ENCODE data around the gene FPR2. TPM values are rescaled to one million over a fixed set of nuclear protein-coding genes. Genes with fewer than 3 reads are reported as not detected.

Gene FPR2
- total and polyA plus RNA-seq, 2 of the 13 experiments (the other 11 are each of a cell fraction or from before 2014, with no cell fraction given), result not detected

DNA sequence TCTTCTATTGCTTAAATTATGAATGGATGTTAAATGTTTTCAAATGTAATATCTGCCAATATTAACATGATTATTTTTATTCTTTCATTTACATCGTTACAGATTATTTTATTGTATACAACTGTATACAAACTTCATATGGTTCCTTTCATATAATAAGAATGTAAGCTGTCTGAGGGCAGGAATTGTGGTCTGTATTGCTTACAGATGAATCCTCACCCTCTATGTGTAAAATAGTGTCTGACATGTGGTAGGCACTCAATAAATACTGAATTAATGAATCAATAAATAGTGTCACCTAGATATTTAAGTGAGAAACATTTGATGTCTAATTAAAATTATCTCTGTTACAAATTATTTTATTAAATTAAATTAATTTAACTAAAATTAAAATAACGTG, 41.8 kb downstream of the FPR2 start:
- no peak overlapping the region for H2AFZ ChIP-seq (ENCODE audit: low read length)
- H3K4me2 ChIP-seq (ENCODE audit: low read depth, low read length), result no peak overlapping the region
- peaks cover 26% of the 10 kb centered on the region for H3K9me3 ChIP-seq (ENCODE audit: low read length)
- no peak for FAIRE-seq
- H3K79me2 ChIP-seq (ENCODE audit: insufficient read depth, low read length), result no peaks in the 10 kb centered on the region
- POLR2A ChIA-PET, result no interaction called here
- intact Hi-C loops (cut with micrococcal nuclease; ENCODE audit: unreplicated experiment) (no loop called here), in situ Hi-C loops (cut with HindIII; ENCODE audit: extremely low pct_ligation_motif_present, low pct_unique_long_range_greater_than_20kb) (no loop called here)
- CTCF ChIA-PET (ENCODE audit: low intra/inter-chr PET ratio, low total read pairs), result no interaction called here
- TF ChIP-seq POLR2AphosphoS2 (IDR thresholded peaks at IDR 0.05; ENCODE audit: low read depth, low read length), result no peak
- TF ChIP-seq MED1 (CRISPR knock-in tag; IDR thresholded peaks at IDR 0.05), result no peak
- no peak for TF ChIP-seq HHEX (CRISPR knock-in tag; IDR thresholded peaks at IDR 0.05)
- no peak for TF ChIP-seq ZNF839 (CRISPR knock-in tag; IDR thresholded peaks at IDR 0.05; ENCODE audit: borderline replicate concordance)
- no peak for TF ChIP-seq ZBTB21 (CRISPR knock-in tag; IDR thresholded peaks at IDR 0.05)
- no peak for TF ChIP-seq JUNB (CRISPR knock-in tag; IDR thresholded peaks at IDR 0.05; ENCODE audit: borderline replicate concordance)
- no peak for TF ChIP-seq ZNF138 (CRISPR knock-in tag; IDR thresholded peaks at IDR 0.05; ENCODE audit: low read depth)
- no peak for TF ChIP-seq FLYWCH1 (CRISPR knock-in tag; IDR thresholded peaks at IDR 0.05)
- TF ChIP-seq ZNF335 (CRISPR knock-in tag; IDR thresholded peaks at IDR 0.05), result no peak
- TF ChIP-seq AGO1 (IDR thresholded peaks at IDR 0.05; ENCODE audit: low read depth, low read length, poor library complexity, severe bottlenecking), result no peak
- H3K9ac ChIP-seq (ENCODE audit: insufficient read depth, low read depth, low read length), result no peak overlapping the region
- BruUV-seq (replicated peaks), result no TSS peak
- H3K4me1 ChIP-seq (ENCODE audit: insufficient read depth, low read length), result peaks cover 50% of the 10 kb centered on the region
- no peak for ATAC-seq
- no peaks in the 10 kb centered on the region for H3K36me3 ChIP-seq (replicated peaks in 1 of 2; ENCODE audit: control insufficient read depth in 1 of 2, insufficient read depth in 2 of 2, low read length in 2 of 2)
- no peak for DNase-seq (ENCODE audit: low spot score)
- no peak overlapping the region for H3K27ac ChIP-seq (ENCODE audit: extremely low read length, insufficient read depth, low read length)
- H4K20me1 ChIP-seq (ENCODE audit: insufficient read depth, low read length), result no peaks in the 10 kb centered on the region
- WGBS (ENCODE audit: low lambda C conversion rate), result 27% methylated on average over 2 of the region's 2 CpGs
- H3K4me3 ChIP-seq (replicated peaks in 1 of 3; ENCODE audit: insufficient read depth in 1 of 3, low read depth in 2 of 3, low read length in 3 of 3), result no peak overlapping the region
- H3K27me3 ChIP-seq (ENCODE audit: control insufficient read depth in 1 of 2, insufficient read depth in 2 of 2, low read length in 2 of 2), result no peaks in the 10 kb centered on the region

DNA sequence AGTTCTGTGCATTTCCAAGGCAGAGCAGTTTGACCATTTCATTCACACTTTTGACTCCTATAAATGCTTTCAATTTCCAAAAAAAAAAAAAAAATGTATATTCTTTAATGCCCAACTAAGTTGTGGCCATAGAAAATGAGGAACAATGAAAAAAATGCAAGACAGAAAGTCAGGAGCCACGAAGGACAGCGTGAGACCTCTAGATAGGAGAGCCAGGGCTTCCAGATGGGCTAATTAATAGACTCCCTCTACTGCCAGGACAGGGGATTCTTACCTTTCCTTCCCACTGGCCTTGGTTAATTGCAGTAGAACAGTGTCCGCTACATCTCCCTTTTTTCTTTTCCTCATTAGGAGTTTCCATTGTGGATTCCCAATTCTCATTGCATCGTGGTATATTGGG, 42.5 kb downstream of the FPR2 start:
- CTCF ChIA-PET (ENCODE audit: low intra/inter-chr PET ratio, low total read pairs), result no interaction called here
- Histone ChIP-seq H3K4me3 (replicated peaks in 1 of 3; ENCODE audit: insufficient read depth in 1 of 3, low read depth in 2 of 3, low read length in 3 of 3) (no peak overlapping the region), H2AFZ (ENCODE audit: low read length) (no peak overlapping the region), H3K36me3 (replicated peaks in 1 of 2; ENCODE audit: control insufficient read depth in 1 of 2, insufficient read depth in 2 of 2, low read length in 2 of 2) (no peaks in the 10 kb centered on the region), H3K9ac (ENCODE audit: insufficient read depth, low read depth, low read length) (no peak overlapping the region), H3K27ac (ENCODE audit: extremely low read length, insufficient read depth, low read length) (no peak overlapping the region), H3K4me1 (ENCODE audit: insufficient read depth, low read length) (peaks cover 58% of the 10 kb centered on the region), H4K20me1 (ENCODE audit: insufficient read depth, low read length) (no peaks in the 10 kb centered on the region), H3K79me2 (ENCODE audit: insufficient read depth, low read length) (no peaks in the 10 kb centered on the region), H3K9me3 (ENCODE audit: low read length) (peaks cover 26% of the 10 kb centered on the region), H3K27me3 (ENCODE audit: control insufficient read depth in 1 of 2, insufficient read depth in 2 of 2, low read length in 2 of 2) (no peaks in the 10 kb centered on the region), H3K4me2 (ENCODE audit: low read depth, low read length) (no peak overlapping the region)
- intact Hi-C loops (cut with micrococcal nuclease; ENCODE audit: unreplicated experiment), result no loop called here
- no peak for ATAC-seq
- in situ Hi-C loops (cut with HindIII; ENCODE audit: extremely low pct_ligation_motif_present, low pct_unique_long_range_greater_than_20kb), result no loop called here
- BruUV-seq (replicated peaks), result no TSS peak
- WGBS (ENCODE audit: low lambda C conversion rate), result 49% methylated on average over 4 of the region's 4 CpGs
- no peak for FAIRE-seq
- POLR2A ChIA-PET, result no interaction called here
- TF ChIP-seq ZNF772 (CRISPR knock-in tag; IDR thresholded peaks at IDR 0.05), result no peak
- TF ChIP-seq, protein P1, sequence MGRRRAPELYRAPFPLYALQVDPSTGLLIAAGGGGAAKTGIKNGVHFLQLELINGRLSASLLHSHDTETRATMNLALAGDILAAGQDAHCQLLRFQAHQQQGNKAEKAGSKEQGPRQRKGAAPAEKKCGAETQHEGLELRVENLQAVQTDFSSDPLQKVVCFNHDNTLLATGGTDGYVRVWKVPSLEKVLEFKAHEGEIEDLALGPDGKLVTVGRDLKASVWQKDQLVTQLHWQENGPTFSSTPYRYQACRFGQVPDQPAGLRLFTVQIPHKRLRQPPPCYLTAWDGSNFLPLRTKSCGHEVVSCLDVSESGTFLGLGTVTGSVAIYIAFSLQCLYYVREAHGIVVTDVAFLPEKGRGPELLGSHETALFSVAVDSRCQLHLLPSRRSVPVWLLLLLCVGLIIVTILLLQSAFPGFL (CRISPR knock-in tag; IDR thresholded peaks at IDR 0.05), result no peak
- TF ChIP-seq, protein P2, sequence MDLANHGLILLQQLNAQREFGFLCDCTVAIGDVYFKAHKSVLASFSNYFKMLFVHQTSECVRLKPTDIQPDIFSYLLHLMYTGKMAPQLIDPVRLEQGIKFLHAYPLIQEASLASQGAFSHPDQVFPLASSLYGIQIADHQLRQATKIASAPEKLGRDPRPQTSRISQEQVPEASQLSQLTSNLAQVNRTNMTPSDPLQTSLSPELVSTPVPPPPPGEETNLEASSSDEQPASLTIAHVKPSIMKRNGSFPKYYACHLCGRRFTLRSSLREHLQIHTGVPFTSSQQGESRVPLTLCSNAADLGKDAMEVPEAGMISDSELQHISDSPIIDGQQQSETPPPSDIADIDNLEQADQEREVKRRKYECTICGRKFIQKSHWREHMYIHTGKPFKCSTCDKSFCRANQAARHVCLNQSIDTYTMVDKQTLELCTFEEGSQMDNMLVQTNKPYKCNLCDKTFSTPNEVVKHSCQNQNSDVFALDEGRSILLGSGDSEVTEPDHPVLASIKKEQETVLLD (CRISPR knock-in tag; IDR thresholded peaks at IDR 0.05; ENCODE audit: low read depth), result no peak
- TF ChIP-seq RARG (CRISPR knock-in tag; IDR thresholded peaks at IDR 0.05; ENCODE audit: low read depth), result no peak
- TF ChIP-seq JUN (CRISPR knock-in tag; IDR thresholded peaks at IDR 0.05), result no peak
- TF ChIP-seq ZNF547 (CRISPR knock-in tag; IDR thresholded peaks at IDR 0.05), result no peak
- no peak for TF ChIP-seq ZSCAN31 (CRISPR knock-in tag; IDR thresholded peaks at IDR 0.05; ENCODE audit: low read depth)
- no peak for TF ChIP-seq KDM3A (CRISPR knock-in tag; IDR thresholded peaks at IDR 0.05; ENCODE audit: low read depth)
- no peak for TF ChIP-seq EEA1 (CRISPR knock-in tag; IDR thresholded peaks at IDR 0.05; ENCODE audit: borderline replicate concordance)
- TF ChIP-seq, protein P3, sequence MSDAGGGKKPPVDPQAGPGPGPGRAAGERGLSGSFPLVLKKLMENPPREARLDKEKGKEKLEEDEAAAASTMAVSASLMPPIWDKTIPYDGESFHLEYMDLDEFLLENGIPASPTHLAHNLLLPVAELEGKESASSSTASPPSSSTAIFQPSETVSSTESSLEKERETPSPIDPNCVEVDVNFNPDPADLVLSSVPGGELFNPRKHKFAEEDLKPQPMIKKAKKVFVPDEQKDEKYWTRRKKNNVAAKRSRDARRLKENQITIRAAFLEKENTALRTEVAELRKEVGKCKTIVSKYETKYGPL (CRISPR knock-in tag; IDR thresholded peaks at IDR 0.05), result no peak
- no peak for DNase-seq (ENCODE audit: low spot score)

Measured in HepG2 (cell line).